Fibroblast of lung (primary cell): Measurements from ENCODE around the gene SHROOM3. TPM values are rescaled to one million over a fixed set of nuclear protein-coding genes. Genes with fewer than 3 reads are reported as not detected.
A peak's percentile ranks its signal among the peaks of the same experiment; 100 is the strongest.

Source experiments
- DNase-seq, 2 donors: peaks; one replicate each; pipeline versions ENCODE4 v3.0.0 to v3.0.0-alpha.2; 2010; ENCODE audit warnings: low read depth in 2 of 2
- H2AFZ ChIP-seq: 2 replicates; pipeline ENCODE4 v1.5.1; 2012; ENCODE audit warnings: low read length, control low read depth, inconsistent platforms
- H3K27ac ChIP-seq: 2 replicates; pipeline ENCODE4 v1.5.1; 2011; ENCODE audit warnings: low read length, control low read depth; ENCODE audit not compliant: insufficient read depth
- H3K27me3 ChIP-seq: 2 replicates; pipeline ENCODE4 v1.5.1; 2011; ENCODE audit warnings: mild to moderate bottlenecking, low read length; ENCODE audit not compliant: control insufficient read depth, insufficient read depth
- H3K36me3 ChIP-seq: 2 replicates; pipeline ENCODE4 v1.5.1; 2011; ENCODE audit warnings: low read length; ENCODE audit not compliant: control insufficient read depth, insufficient read depth
- H3K4me1 ChIP-seq: 2 replicates; pipeline ENCODE4 v1.5.1; 2011; ENCODE audit warnings: low read length; ENCODE audit not compliant: control insufficient read depth, insufficient read depth; ENCODE audit errors: extremely low read depth
- H3K4me2 ChIP-seq: 2 replicates; pipeline ENCODE4 v1.5.1; 2011; ENCODE audit warnings: low read length, control low read depth; ENCODE audit not compliant: insufficient read depth; ENCODE audit errors: extremely low read depth
- H3K4me3 ChIP-seq, 4 experiments: fragments of 200-600 bp in 1 of 4; sonication (generic) in 1 of 4; replicated peaks in 1 of 4; 2 replicates each; pipeline ENCODE4 v1.5.1; 2011 to 2016; ENCODE audit warnings: low read length in 4 of 4, low read depth in 3 of 4, mild to moderate bottlenecking in 3 of 4, control low read depth in 2 of 4, inconsistent platforms in 1 of 4, mixed read lengths in 1 of 4; ENCODE audit not compliant: insufficient read depth in 1 of 4; ENCODE audit errors: control extremely low read depth in 1 of 4
- H3K79me2 ChIP-seq: 2 replicates; pipeline ENCODE4 v1.5.1; 2012; ENCODE audit warnings: mild to moderate bottlenecking, low read length, inconsistent platforms; ENCODE audit not compliant: control insufficient read depth, insufficient read depth
- H3K9ac ChIP-seq: 2 replicates; pipeline ENCODE4 v1.5.1; 2011; ENCODE audit warnings: mild to moderate bottlenecking, low read length, control low read depth; ENCODE audit not compliant: insufficient read depth
- H3K9me3 ChIP-seq: 2 replicates; pipeline ENCODE4 v1.5.1; 2012; ENCODE audit warnings: low read depth, low read length; ENCODE audit not compliant: control insufficient read depth, insufficient read depth
- H4K20me1 ChIP-seq: 2 replicates; pipeline ENCODE4 v1.5.1; 2011; ENCODE audit warnings: low read length; ENCODE audit not compliant: control insufficient read depth, insufficient read depth; ENCODE audit errors: extremely low read depth
- EZH2 ChIP-seq: IDR thresholded peaks from 2 replicates; pipeline ENCODE4 v1.5.1; 2012; ENCODE audit warnings: low read length, control low read depth, mild to moderate bottlenecking; ENCODE audit errors: missing control alignments
- polyA plus RNA-seq, 2 donors: library from polyadenylated mRNA; depleted of rRNA in 1 of 2; stranded (reverse) in 1 of 2; unstranded in 1 of 2; fragments of >200 nt; gene quantifications; 2 replicates each; pipeline ENCODE4 v1.2.1, GENCODE V29; 2011 to 2012; ENCODE audit warnings: missing spikeins in 1 of 2
- total RNA-seq: library from RNA; depleted of rRNA; stranded (reverse); fragments of >200 nt; gene quantifications from 2 replicates; pipeline ENCODE4 v1.2.1, GENCODE V29; 2014
- TF ChIP-seq, protein P1 (sequence below), 2 donors: IDR thresholded peaks in 1 of 2; conservative IDR thresholded peaks in 1 of 2; 1 replicate in 1 of 2; 2 replicates in 1 of 2; pipeline ENCODE4 v1.5.1; 2011 to 2012; ENCODE audit warnings: low read length in 2 of 2, control low read depth in 1 of 2, inconsistent platforms in 1 of 2, low read depth in 1 of 2, mild to moderate bottlenecking in 1 of 2

SHROOM3 gene
- total and polyA plus RNA-seq, 2 donors (not counting 1 experiment from before 2014, with no cell fraction given) = 9.9 to 23.9 TPM

- Histone ChIP-seq H3K27me3 (no peaks in the 10 kb centered on the region), H3K9ac (no peak overlapping the region), H3K4me2 (no peak overlapping the region), H3K4me3 (no peak overlapping the region), H3K27ac (no peak overlapping the region), H4K20me1 (no peaks in the 10 kb centered on the region), H2AFZ (no peak overlapping the region), H3K79me2 (no peaks in the 10 kb centered on the region), H3K4me1 (peaks cover 4% of the 10 kb centered on the region), H3K36me3 (no peaks in the 10 kb centered on the region), H3K9me3 (no peaks in the 10 kb centered on the region)
- peak in 1 of 2 donors; percentile 56 for DNase-seq
- no peak for TF ChIP-seq EZH2
- TF ChIP-seq, protein P1, sequence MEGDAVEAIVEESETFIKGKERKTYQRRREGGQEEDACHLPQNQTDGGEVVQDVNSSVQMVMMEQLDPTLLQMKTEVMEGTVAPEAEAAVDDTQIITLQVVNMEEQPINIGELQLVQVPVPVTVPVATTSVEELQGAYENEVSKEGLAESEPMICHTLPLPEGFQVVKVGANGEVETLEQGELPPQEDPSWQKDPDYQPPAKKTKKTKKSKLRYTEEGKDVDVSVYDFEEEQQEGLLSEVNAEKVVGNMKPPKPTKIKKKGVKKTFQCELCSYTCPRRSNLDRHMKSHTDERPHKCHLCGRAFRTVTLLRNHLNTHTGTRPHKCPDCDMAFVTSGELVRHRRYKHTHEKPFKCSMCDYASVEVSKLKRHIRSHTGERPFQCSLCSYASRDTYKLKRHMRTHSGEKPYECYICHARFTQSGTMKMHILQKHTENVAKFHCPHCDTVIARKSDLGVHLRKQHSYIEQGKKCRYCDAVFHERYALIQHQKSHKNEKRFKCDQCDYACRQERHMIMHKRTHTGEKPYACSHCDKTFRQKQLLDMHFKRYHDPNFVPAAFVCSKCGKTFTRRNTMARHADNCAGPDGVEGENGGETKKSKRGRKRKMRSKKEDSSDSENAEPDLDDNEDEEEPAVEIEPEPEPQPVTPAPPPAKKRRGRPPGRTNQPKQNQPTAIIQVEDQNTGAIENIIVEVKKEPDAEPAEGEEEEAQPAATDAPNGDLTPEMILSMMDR (conservative IDR thresholded peaks at IDR 0.05 in 1 of 2, IDR thresholded peaks at IDR 0.05 in 1 of 2; ENCODE audit: low read depth in 1 of 2, low read length in 2 of 2) = no peak
These were observed 105.5 kb downstream of the SHROOM3 start for GRCh38 chr4:76540486-76540885.

- Histone ChIP-seq H3K4me2 (no peak overlapping the region), H3K27ac (no peak overlapping the region), H3K9ac (no peak overlapping the region), H2AFZ (no peak overlapping the region), H3K27me3 (no peaks in the 10 kb centered on the region), H3K79me2 (no peaks in the 10 kb centered on the region), H4K20me1 (no peaks in the 10 kb centered on the region), H3K9me3 (no peaks in the 10 kb centered on the region), H3K36me3 (no peaks in the 10 kb centered on the region), H3K4me3 (no peak overlapping the region), H3K4me1 (peaks cover 9% of the 10 kb centered on the region)
- no peak for DNase-seq
- no peak for TF ChIP-seq EZH2
- TF ChIP-seq, protein P1 (conservative IDR thresholded peaks at IDR 0.05 in 1 of 2, IDR thresholded peaks at IDR 0.05 in 1 of 2; ENCODE audit: low read depth in 1 of 2, low read length in 2 of 2) = no peak
These were observed 108.3 kb downstream of the SHROOM3 start for GRCh38 chr4:76543378-76543777.

DNA sequence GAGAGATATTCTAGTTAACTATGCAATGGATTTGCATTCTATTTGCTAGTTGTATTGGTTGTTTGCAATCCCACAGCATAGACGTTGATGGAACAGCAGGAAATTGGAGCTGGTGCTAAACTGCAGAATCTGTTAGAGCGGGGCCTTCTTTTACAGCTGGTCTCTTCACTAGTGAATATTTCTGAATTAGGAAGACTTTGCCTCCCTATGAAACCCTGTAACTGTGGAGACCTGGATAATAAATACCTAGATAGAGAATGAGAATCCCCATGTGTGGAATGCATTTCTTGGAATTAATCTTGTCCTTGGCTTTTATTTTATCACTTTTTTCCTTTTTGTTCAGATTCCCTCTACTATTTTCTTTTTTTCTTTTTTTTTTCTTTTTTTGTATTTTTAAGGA is 109.7 kb downstream of the SHROOM3 start:
- TF ChIP-seq, protein P1 (conservative IDR thresholded peaks at IDR 0.05 in 1 of 2, IDR thresholded peaks at IDR 0.05 in 1 of 2; ENCODE audit: low read depth in 1 of 2, low read length in 2 of 2) = no peak
- no peak for TF ChIP-seq EZH2
- Histone ChIP-seq H3K9me3 (no peaks in the 10 kb centered on the region), H3K79me2 (no peaks in the 10 kb centered on the region), H3K27me3 (no peaks in the 10 kb centered on the region), H4K20me1 (no peaks in the 10 kb centered on the region), H3K27ac (no peak overlapping the region), H2AFZ (no peak overlapping the region), H3K4me2 (no peak overlapping the region), H3K4me1 (peaks cover 9% of the 10 kb centered on the region), H3K9ac (no peak overlapping the region), H3K36me3 (no peaks in the 10 kb centered on the region), H3K4me3 (no peak overlapping the region)
- no peak for DNase-seq
